NCI-H2227 treated with DMSO at 0.1 percent for 48 hours (cell line): ENCODE results near the gene GAS2L1.
A peak's percentile ranks its signal among the peaks of the same experiment; 100 is the strongest.
"Not testable (repeated sequence)": the region's sequence is repeated elsewhere in the genome, so short reads cannot be mapped to it uniquely, and the experiment has no call there.

Experiments
- DNase-seq: peaks from one replicate; lab custom pipeline; 2025; lab: John Stamatoyannopoulos, UW

Gene GAS2L1

GRCh38 chr22:29342177-29342576 is 35.7 kb downstream of the GAS2L1 start:
- DNase-seq: no peak

DNA sequence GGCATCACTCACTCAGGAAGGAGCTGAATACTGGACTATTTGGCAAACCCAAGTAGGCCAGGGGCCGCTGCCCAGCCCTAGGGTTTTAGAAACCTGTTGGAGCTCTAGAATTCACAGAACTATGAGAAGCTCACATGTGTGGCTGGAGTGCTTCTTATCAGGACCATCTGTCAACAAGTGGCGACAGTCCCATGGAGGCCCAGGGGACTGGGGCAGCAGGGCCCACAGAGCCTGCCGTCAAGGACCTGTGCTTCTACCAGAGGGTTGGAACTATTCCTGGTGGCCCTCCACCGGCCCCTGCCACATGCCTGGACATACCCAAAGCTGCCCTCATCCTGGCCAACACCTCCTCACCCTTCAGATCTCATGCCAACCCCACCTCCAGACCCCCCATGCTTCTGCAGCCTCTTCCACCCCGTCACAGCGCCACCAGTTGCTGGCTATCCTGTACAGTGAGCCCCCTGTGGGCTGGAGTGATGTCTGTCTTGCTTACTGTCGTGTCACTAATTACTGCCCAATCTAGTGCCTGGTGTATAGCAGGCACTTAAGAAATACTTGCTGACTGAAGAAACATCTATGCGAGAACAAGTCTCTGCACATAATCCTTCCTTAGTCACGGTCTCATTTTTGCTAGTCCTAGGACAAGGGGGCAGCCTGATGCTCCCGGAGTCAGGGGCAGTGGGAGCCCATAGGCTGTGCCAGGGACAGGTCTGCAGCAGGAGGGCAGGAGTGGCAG is 36.3 kb downstream of the GAS2L1 start:
- DNase-seq: no peak

DNA sequence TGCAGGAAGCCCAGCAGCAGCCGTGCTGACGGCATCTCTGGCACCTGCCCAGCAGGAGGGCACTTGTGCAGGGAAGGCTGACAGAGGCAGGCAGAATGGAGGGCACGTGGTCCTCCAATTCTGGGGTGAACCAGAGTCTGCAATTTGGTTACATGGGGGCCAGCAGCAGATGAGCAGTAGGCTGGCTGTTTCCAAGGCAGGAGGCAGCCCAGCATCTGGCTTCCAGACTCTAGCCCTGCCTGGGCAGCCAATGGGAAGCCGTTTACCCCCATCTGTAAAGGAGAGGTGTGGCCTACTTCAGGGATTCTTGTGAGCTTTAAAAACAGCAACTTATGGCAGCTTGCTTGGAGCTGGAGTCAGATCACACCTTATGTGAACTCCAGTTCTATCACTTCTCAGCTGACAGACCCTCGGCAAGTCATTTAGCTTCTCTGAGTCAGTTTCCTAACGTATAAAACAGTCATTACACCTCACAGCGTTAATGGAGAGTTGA is 36.9 kb downstream of the GAS2L1 start:
- peak; percentile 18 for DNase-seq

GRCh38 chr22:29344137-29344536 is 37.7 kb downstream of the GAS2L1 start:
- peak; percentile 56 for DNase-seq

GRCh38 chr22:29344889-29345288 is 38.4 kb downstream of the GAS2L1 start:
- not testable (repeated sequence) for DNase-seq

GRCh38 chr22:29345932-29346331 is 39.5 kb downstream of the GAS2L1 start:
- no peak for DNase-seq

DNA sequence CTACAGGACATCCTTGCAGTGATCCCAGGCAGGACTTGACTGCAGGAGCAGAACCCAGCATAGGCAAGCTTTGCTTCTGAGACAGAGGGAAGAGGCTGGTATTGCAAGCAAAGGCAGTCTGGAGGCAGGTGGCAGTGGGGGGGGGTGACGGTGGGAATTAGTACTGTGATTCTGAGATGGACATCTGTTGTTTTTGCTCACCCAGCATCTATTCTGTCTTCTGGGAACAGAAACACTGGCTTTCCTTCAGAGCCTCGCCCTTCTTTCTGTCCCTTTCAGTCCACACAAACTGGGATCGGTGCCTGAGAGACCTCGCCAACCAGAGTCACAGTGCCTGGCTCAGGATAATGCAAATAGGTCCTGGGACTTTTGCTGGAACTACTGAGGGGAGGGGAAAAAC is 40.2 kb downstream of the GAS2L1 start:
- no peak for DNase-seq

DNA sequence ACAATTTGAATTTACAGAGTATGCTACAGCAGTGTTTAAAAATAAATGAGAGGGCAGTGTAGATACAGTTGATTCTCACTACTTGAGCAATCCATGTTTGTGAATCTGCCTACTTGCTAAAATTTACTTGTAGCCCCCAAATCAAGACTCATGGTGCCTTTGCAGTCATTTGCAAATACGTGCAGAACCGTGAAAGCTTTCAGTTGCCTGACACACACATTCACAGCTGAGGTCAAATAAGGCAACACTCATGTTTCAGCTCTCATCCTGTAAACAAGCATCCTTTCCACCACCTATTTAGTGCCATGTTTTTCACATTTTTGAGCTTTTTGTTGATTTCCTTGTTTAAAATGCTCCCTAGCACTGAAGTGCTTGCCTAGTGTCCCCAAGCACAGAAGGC is 41.6 kb downstream of the GAS2L1 start:
- DNase-seq: no peak

DNA sequence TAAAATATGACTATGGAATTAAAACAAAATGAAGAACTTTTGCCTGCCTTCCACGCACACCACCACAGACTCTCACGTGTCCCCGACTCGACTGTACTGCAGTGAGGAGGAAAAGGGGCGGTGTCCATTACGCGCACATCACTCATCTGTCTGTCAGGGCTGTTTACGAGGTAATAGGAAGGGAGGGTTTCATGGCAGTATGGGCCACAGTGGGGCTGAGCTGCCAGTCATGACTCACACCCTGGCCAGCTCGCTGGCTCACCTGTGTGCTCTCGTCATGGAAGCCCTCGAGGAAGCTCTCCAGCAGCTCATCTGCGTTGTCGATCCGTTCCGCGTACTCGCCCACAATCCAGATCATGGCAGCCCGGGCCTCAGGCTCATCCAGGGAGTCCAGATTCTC is 42.5 kb downstream of the GAS2L1 start:
- DNase-seq: no peak

DNA sequence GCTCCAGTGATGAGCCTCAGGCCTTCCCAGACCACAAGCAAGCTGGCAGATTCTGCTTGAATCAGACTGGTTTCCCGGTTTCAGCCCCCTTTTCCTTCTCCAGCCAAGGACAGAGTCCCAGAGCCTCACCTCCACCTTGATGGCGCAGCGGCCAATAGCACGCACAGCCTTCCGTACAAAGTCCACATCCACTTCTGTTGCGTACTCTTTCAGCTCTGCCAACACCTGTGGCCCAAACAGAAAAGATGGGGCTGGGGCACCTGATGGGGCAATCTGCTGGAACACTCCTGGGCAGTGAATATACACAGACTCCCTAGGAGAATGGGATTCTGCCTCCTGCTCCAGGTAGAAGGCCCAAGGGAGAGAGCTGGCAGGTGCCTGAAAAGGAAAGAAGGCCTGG is 44.6 kb downstream of the GAS2L1 start:
- no peak for DNase-seq

DNA sequence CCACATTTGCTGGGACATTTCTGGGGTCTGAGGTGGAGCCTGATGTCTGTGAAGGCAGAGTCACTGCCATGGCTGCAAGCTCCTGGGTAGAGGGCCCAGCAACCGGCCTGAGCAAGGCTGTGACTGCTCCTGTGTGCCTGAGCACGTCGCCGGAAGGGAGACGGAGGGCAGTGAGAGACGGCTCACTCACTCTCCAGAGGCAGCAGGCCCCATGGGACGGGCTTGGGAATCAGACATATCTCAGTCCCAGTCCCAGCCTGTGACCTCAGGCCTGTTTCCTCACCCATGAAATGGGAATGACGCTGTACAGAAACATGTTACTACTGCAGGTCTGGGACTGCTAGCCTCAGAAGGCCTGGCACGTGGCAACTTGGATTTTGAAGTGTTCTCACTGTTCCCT is 45.4 kb downstream of the GAS2L1 start:
- no peak for DNase-seq

GRCh38 chr22:29352778-29353177 is 46.3 kb downstream of the GAS2L1 start:
- no peak for DNase-seq

DNA sequence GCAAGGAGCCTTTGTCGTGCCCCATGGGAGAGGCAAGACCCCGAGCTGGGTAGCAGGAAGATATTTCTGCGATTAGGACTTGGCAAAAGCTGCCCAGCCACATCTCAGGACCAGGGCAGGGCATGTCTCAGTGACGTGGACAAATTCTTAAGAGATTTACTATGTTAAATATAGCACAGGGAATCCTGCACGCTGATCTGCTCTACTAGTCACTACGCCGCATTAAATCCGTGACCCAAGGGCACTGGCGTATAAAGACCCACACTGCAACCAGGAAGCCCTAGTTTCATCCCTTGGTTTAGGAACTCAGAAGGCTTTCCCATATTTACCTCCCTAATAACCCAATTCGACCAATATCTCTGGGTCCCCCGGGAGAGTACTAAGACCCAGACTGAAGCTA is 46.8 kb downstream of the GAS2L1 start:
- DNase-seq: no peak

GRCh38 chr22:29353860-29354259 is 47.4 kb downstream of the GAS2L1 start:
- no peak for DNase-seq

- not testable (repeated sequence) for DNase-seq
Measured at GRCh38 chr22:29357193-29357890, 50.9 kb downstream of the GAS2L1 start.

- DNase-seq: no peak
Measured at GRCh38 chr22:29359469-29359868, 53.0 kb downstream of the GAS2L1 start.
